SK-N-SH (cell line): ENCODE measurements around the gene SPRYD3. TPM values are rescaled to one million over a fixed set of nuclear protein-coding genes. Genes with fewer than 3 reads are reported as not detected.

Experiments used
- CTCF ChIA-PET: fragments of 300-600, 350-600 bp; formaldehyde crosslinking; extraction: SDS; loops from one replicate; lab custom pipeline; 2021; lab: Yijun Ruan, JAX
- POLR2A ChIA-PET: fragments of 350-600 bp; sonication (Branson Sonifier 250); formaldehyde crosslinking; extraction: SDS; loops from one replicate; lab custom pipeline; 2020; ENCODE audit warnings: antibody characterized with exemption, inconsistent platforms; lab: Yijun Ruan, JAX
- DNase-seq: peaks from one replicate; pipeline ENCODE4 v3.0.0; 2012
- H2AFZ ChIP-seq: fragments of 200-600 bp; sonication (generic); 2 replicates; pipeline ENCODE4 v1.8.1; 2016; ENCODE audit warnings: antibody characterized with exemption, mild to moderate bottlenecking, low read depth
- H3F3A ChIP-seq: fragments of 200-600 bp; sonication (generic); replicated peaks from 2 replicates; pipeline ENCODE3; 2016; ENCODE audit warnings: antibody characterized with exemption, mild to moderate bottlenecking; ENCODE audit not compliant: insufficient read depth
- H3K27ac ChIP-seq, 2 experiments: fragments of 200-500 bp in 1 of 2; fragments of 200-600 bp in 1 of 2; sonication (Bioruptor generic) in 1 of 2; sonication (generic), shearing (Covaris generic) in 1 of 2; 2 replicates each; pipeline versions ENCODE4 v1.5.1 to v1.6.1; 2014 to 2016; ENCODE audit warnings: low read depth in 2 of 2, inconsistent platforms in 1 of 2, low read length in 1 of 2, mild to moderate bottlenecking in 1 of 2, mixed read lengths in 1 of 2
- H3K27me3 ChIP-seq: fragments of 200-600 bp; sonication (generic), shearing (Covaris generic); 2 replicates; pipeline ENCODE4 v1.6.1; 2016; ENCODE audit warnings: mixed run types; ENCODE audit not compliant: insufficient read depth
- H3K36me3 ChIP-seq, 2 experiments: fragments of 200-500 bp in 1 of 2; fragments of 200-600 bp in 1 of 2; sonication (Bioruptor generic) in 1 of 2; sonication (generic) in 1 of 2; replicated peaks in 1 of 2; 2 replicates each; pipeline versions ENCODE3 to v1.5.1; 2014 to 2016; ENCODE audit warnings: low read length in 1 of 2, mild to moderate bottlenecking in 1 of 2; ENCODE audit not compliant: insufficient read depth in 2 of 2, control insufficient read depth in 1 of 2
- H3K4me1 ChIP-seq, 2 experiments: fragments of 200-500 bp in 1 of 2; fragments of 200-600 bp in 1 of 2; sonication (Bioruptor generic) in 1 of 2; sonication (generic), shearing (Covaris generic) in 1 of 2; 2 replicates each; pipeline versions ENCODE4 v1.5.1 to v1.6.1; 2014 to 2016; ENCODE audit warnings: low read depth in 1 of 2, low read length in 1 of 2, mixed run types in 1 of 2; ENCODE audit not compliant: insufficient read depth in 2 of 2, control insufficient read depth in 1 of 2
- H3K4me2 ChIP-seq: fragments of 200-600 bp; sonication (generic), shearing (Covaris generic); 2 replicates; pipeline ENCODE4 v1.6.1; 2017; ENCODE audit warnings: mixed run types
- H3K4me3 ChIP-seq, 2 experiments: fragments of 200-500 bp in 1 of 2; fragments of 200-600 bp in 1 of 2; sonication (Bioruptor generic) in 1 of 2; sonication (generic), shearing (Covaris generic) in 1 of 2; 2 replicates each; pipeline versions ENCODE4 v1.5.1 to v1.8.1; 2014 to 2016; ENCODE audit warnings: low read depth in 2 of 2, inconsistent platforms in 1 of 2, low read length in 1 of 2, mild to moderate bottlenecking in 1 of 2, mixed read lengths in 1 of 2, moderate library complexity in 1 of 2
- H3K79me2 ChIP-seq: fragments of 200-600 bp; sonication (generic); 2 replicates; pipeline ENCODE4 v1.8.1; 2017; ENCODE audit warnings: mild to moderate bottlenecking; ENCODE audit not compliant: insufficient read depth
- H3K9ac ChIP-seq: fragments of 200-600 bp; sonication (generic); 2 replicates; pipeline ENCODE4 v1.6.1; 2017; ENCODE audit warnings: mixed run types
- H3K9me2 ChIP-seq: fragments of 200-600 bp; sonication (generic); 2 replicates; pipeline ENCODE4 v1.6.1; 2017; ENCODE audit warnings: mixed run types
- H3K9me3 ChIP-seq: fragments of 200-600 bp; sonication (generic); 2 replicates; pipeline ENCODE4 v1.6.1; 2017; ENCODE audit warnings: mixed run types, mild to moderate bottlenecking, moderate library complexity
- H4K20me1 ChIP-seq: fragments of 200-600 bp; sonication (generic); 2 replicates; pipeline ENCODE4 v1.6.1; 2017; ENCODE audit warnings: mild to moderate bottlenecking, mixed run types; ENCODE audit not compliant: insufficient read depth
- EP300 ChIP-seq, 2 experiments: IDR thresholded peaks; 2 replicates each; pipeline versions ENCODE4 v1.4.0 to v1.6.1; 2012; ENCODE audit warnings: borderline replicate concordance in 1 of 2, low read depth in 1 of 2, low read length in 1 of 2
- FOXJ3 ChIP-seq: sonication (generic); formaldehyde crosslinking; IDR thresholded peaks from 2 replicates; pipeline ENCODE4 v1.5.1; 2020; ENCODE audit warnings: mild to moderate bottlenecking, missing genetic modification reagents
- FOXM1 ChIP-seq: IDR thresholded peaks from 2 replicates; pipeline ENCODE4 v1.4.0; 2012; ENCODE audit warnings: low read depth, mild to moderate bottlenecking
- GABPA ChIP-seq: IDR thresholded peaks from 2 replicates; pipeline ENCODE4 v1.4.0; 2012; ENCODE audit warnings: low read depth, mild to moderate bottlenecking
- JUND ChIP-seq: IDR thresholded peaks from 2 replicates; pipeline ENCODE4 v1.4.0; 2012
- MXI1 ChIP-seq: IDR thresholded peaks from 2 replicates; pipeline ENCODE4 v1.6.1; 2012; ENCODE audit warnings: mild to moderate bottlenecking, low read depth, low read length, improper control_type of control experiment
- NFIC ChIP-seq: IDR thresholded peaks from 2 replicates; pipeline ENCODE4 v1.4.0; 2012; ENCODE audit warnings: borderline replicate concordance
- NRF1 ChIP-seq: IDR thresholded peaks from 2 replicates; pipeline ENCODE4 v1.6.1; 2012; ENCODE audit warnings: low read depth, mild to moderate bottlenecking, low read length
- POLR2AphosphoS5 ChIP-seq: IDR thresholded peaks from 2 replicates; pipeline ENCODE4 v1.6.1; 2012; ENCODE audit warnings: low read depth, low read length
- RAD21 ChIP-seq: IDR thresholded peaks from 2 replicates; pipeline ENCODE4 v1.6.1; 2012; ENCODE audit warnings: mild to moderate bottlenecking, low read length
- RCOR1 ChIP-seq: fragments of 150-350 bp; IDR thresholded peaks from 2 replicates; pipeline ENCODE4 v1.6.1; 2017; ENCODE audit warnings: antibody characterized with exemption, low read length
- RFX5 ChIP-seq: IDR thresholded peaks from 2 replicates; pipeline ENCODE4 v1.6.1; 2012; ENCODE audit warnings: mild to moderate bottlenecking, improper control_type of control experiment, low read length
- SIN3A ChIP-seq: IDR thresholded peaks from 2 replicates; pipeline ENCODE4 v1.6.1; 2012; ENCODE audit warnings: low read depth, mild to moderate bottlenecking, low read length, moderate library complexity, borderline replicate concordance
- TEAD4 ChIP-seq: IDR thresholded peaks from 2 replicates; pipeline ENCODE4 v1.4.0; 2012; ENCODE audit warnings: mild to moderate bottlenecking, borderline replicate concordance; ENCODE audit not compliant: insufficient read depth
- YY1 ChIP-seq: IDR thresholded peaks from 2 replicates; pipeline ENCODE4 v1.4.0; 2012; ENCODE audit warnings: low read depth, mild to moderate bottlenecking
- WGBS: methylation state at CpG from one replicate; pipeline ENCODE4 v1.1.6; 2017; ENCODE audit warnings: low lambda C conversion rate; 5-methylcytosine and 5-hydroxymethylcytosine counted together
- polyA plus RNA-seq, 3 experiments: library from polyadenylated mRNA; depleted of rRNA; stranded (reverse); fragments of >200 nt; gene quantifications; 2 replicates each; pipeline ENCODE4 v1.2.3, GENCODE V29; 2012
- TF ChIP-seq, protein P1 (sequence below): fragments of 150-350 bp; IDR thresholded peaks from 2 replicates; pipeline ENCODE4 v1.6.1; 2016; ENCODE audit warnings: mild to moderate bottlenecking, low read depth, low read length
- TF ChIP-seq, protein P2 (sequence below): fragments of 150-350 bp; IDR thresholded peaks from 2 replicates; pipeline ENCODE4 v1.6.1; 2017; ENCODE audit warnings: antibody characterized with exemption, low read length, low read depth, borderline replicate concordance
- TF ChIP-seq, protein P3 (sequence below): IDR thresholded peaks from 2 replicates; pipeline ENCODE4 v1.4.0; 2012; ENCODE audit warnings: low read depth, borderline replicate concordance
- TF ChIP-seq, protein P4 (sequence below): IDR thresholded peaks from 2 replicates; pipeline ENCODE4 v1.4.0; 2012; ENCODE audit warnings: low read depth
- TF ChIP-seq, protein P5 (sequence below): IDR thresholded peaks from 2 replicates; pipeline ENCODE4 v1.4.0; 2012; ENCODE audit warnings: low read depth, borderline replicate concordance

Gene SPRYD3
- polyA plus RNA-seq, 1 of the 3 experiments (the other 2 are of a cell fraction), result 20.3 TPM

DNA sequence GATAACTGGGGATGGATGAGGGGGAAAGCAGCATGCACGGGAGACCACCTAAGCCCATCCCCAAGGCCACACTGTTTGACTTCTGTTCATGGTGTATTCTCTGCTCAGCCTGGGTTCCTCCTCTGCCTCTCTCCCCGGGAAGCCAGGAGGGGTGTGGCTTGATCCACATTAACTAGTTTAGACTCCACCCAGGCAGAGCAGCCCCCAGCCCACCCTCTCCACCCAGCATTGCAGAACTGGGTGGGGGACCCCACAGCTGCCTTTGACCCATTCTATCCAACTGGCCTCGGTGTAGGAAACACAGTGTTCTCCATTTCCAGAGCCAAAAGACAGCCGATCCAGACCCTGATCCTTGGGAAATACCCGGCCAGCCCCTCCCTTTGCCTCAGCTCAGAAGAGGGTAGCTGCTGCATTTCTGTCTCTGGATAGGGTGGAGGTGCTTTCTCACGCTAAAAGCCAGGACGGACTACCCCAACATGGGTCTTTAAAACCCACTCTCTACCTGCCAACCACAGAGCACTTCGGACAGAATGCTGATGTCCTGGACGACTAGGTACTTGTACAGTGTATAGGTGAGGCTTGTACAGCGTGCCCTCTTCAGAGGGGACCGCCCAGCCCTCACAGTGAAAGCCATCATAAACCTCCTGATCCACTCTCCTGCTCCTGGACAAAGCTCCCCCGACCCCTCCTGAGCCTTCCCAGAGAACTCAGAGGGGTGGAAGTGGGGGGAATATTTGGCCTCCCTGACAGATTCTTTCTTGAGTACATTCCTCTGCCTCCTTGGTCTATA is 9.4 kb downstream of the SPRYD3 start:
- peaks cover 28 to 39% of the 10 kb centered on the region in 2 experiments for H3K4me1 ChIP-seq
- POLR2A ChIA-PET, result interaction anchor here (1.2 to 2.1 kb wide), 2 partner anchors 10 to 12 kb away, joined by 3 to 5 read pairs; partner anchors contain the start of gene SPRYD3
- peaks cover 7 to 9% of the 10 kb centered on the region in 2 experiments for H3K36me3 ChIP-seq

DNA sequence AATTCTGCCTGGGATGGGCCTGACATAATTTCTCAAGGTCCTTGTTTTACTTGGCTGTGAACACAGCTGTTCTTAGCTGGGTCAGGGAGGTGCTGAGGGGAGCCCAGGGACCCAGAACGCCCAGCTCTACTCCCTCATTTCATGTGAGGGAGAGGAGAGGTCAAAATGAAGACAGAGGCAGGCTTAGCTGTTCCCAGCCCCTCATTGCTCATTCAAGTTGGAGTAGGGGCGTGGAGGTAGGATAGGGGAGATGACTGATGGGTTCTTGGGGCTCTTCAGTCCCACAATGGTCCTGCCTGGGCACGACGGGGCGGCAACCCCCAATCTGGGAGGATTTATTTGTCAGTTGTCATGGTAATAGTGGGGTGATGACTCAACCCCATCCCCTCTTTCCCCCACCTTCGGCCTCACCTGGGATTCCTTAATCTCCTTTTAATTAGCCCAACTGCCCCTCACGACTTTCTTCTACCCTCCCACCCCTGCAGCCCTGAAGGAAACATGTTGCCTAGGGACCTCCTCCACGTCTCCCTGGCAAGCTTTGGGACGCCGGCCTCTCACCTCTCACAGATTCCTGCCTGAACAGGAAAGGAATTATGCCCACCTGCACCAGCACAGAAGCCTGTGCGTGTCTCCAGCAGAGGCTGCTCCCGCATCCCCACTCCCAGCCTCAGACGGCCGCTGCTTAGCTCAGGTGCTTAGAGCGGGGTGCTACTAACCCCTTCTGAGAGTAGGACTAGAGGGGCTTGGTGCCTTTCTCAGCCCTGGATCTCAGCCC is 10.2 kb downstream of the SPRYD3 start:
- H3K27me3 ChIP-seq, result no peaks in the 10 kb centered on the region
- peaks cover 31% of the 10 kb centered on the region for H3F3A ChIP-seq
- no peak overlapping the region for H3K4me2 ChIP-seq
- no peaks in the 10 kb centered on the region for H4K20me1 ChIP-seq
- no peak for DNase-seq
- H3K9me2 ChIP-seq, result no peaks in the 10 kb centered on the region
- ChIA-PET POLR2A (interaction anchor here (1.2 to 2.1 kb wide), 3 partner anchors 11 to 15 kb away, joined by 3 to 5 read pairs (median 4); partner anchors contain the start of gene SPRYD3), CTCF (interaction anchor here (0.5 to 14.5 kb wide), 7 partner anchors 10 to 143 kb away, joined by 3 to 385 read pairs (median 3); partner anchors contain the start of genes IGFBP6, SOAT2, SPRYD3 and TNS2)
- no peak overlapping the region for H3K9ac ChIP-seq
- H3K27ac ChIP-seq, result peak overlapping the region in 1 of 2 experiments; percentile 37; a peak in 1 of 4 replicates
- peaks cover 3 to 8% of the 10 kb centered on the region in 2 experiments for H3K36me3 ChIP-seq
- no peak overlapping the region for H3K4me3 ChIP-seq
- H3K9me3 ChIP-seq, result no peaks in the 10 kb centered on the region
- H3K79me2 ChIP-seq, result 0 out of 2 replicates have a peak, but pooled peaks cover 6% of the 10 kb centered on the region
- H2AFZ ChIP-seq, result no peak overlapping the region
- 93% methylated on average over 15 of the region's 15 CpGs for WGBS
- peaks cover 28 to 39% of the 10 kb centered on the region in 2 experiments for H3K4me1 ChIP-seq
- TF ChIP-seq, protein P1, sequence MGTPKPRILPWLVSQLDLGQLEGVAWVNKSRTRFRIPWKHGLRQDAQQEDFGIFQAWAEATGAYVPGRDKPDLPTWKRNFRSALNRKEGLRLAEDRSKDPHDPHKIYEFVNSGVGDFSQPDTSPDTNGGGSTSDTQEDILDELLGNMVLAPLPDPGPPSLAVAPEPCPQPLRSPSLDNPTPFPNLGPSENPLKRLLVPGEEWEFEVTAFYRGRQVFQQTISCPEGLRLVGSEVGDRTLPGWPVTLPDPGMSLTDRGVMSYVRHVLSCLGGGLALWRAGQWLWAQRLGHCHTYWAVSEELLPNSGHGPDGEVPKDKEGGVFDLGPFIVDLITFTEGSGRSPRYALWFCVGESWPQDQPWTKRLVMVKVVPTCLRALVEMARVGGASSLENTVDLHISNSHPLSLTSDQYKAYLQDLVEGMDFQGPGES, result no peak
- TF ChIP-seq SIN3A, result no peak
- TF ChIP-seq, protein P2, sequence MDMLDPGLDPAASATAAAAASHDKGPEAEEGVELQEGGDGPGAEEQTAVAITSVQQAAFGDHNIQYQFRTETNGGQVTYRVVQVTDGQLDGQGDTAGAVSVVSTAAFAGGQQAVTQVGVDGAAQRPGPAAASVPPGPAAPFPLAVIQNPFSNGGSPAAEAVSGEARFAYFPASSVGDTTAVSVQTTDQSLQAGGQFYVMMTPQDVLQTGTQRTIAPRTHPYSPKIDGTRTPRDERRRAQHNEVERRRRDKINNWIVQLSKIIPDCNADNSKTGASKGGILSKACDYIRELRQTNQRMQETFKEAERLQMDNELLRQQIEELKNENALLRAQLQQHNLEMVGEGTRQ, result no peak
- TF ChIP-seq FOXJ3 (CRISPR knock-in tag), result no peak
- no peak for TF ChIP-seq JUND
- TF ChIP-seq YY1, result no peak
- TF ChIP-seq, protein P3, sequence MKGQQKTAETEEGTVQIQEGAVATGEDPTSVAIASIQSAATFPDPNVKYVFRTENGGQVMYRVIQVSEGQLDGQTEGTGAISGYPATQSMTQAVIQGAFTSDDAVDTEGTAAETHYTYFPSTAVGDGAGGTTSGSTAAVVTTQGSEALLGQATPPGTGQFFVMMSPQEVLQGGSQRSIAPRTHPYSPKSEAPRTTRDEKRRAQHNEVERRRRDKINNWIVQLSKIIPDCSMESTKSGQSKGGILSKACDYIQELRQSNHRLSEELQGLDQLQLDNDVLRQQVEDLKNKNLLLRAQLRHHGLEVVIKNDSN, result no peak
- no peak for TF ChIP-seq POLR2AphosphoS5
- TF ChIP-seq GABPA, result no peak
- TF ChIP-seq TEAD4, result no peak
- TF ChIP-seq, protein P4, sequence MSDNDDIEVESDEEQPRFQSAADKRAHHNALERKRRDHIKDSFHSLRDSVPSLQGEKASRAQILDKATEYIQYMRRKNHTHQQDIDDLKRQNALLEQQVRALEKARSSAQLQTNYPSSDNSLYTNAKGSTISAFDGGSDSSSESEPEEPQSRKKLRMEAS, result no peak
- no peak for TF ChIP-seq NRF1
- TF ChIP-seq MXI1, result no peak

More for the DNA sequence above, 9.4 kb downstream of the SPRYD3 start:
- Histone ChIP-seq H3K4me3 (no peak overlapping the region), H3K27ac (no peak overlapping the region), H3K4me2 (no peak overlapping the region)
- TF ChIP-seq RFX5 (no peak), NFIC (no peak), RCOR1 (no peak), FOXM1 (no peak), JUND (no peak), EP300 (IDR thresholded peaks at IDR 0.05; ENCODE audit: borderline replicate concordance in 1 of 2, low read depth in 1 of 2, low read length in 1 of 2) (no peak), RAD21 (no peak)
- TF ChIP-seq, protein P5, sequence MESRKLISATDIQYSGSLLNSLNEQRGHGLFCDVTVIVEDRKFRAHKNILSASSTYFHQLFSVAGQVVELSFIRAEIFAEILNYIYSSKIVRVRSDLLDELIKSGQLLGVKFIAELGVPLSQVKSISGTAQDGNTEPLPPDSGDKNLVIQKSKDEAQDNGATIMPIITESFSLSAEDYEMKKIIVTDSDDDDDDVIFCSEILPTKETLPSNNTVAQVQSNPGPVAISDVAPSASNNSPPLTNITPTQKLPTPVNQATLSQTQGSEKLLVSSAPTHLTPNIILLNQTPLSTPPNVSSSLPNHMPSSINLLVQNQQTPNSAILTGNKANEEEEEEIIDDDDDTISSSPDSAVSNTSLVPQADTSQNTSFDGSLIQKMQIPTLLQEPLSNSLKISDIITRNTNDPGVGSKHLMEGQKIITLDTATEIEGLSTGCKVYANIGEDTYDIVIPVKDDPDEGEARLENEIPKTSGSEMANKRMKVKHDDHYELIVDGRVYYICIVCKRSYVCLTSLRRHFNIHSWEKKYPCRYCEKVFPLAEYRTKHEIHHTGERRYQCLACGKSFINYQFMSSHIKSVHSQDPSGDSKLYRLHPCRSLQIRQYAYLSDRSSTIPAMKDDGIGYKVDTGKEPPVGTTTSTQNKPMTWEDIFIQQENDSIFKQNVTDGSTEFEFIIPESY, result no peak
- TF ChIP-seq, protein P4, result no peak
- TF ChIP-seq, all 33 proteins: peak for 0
- no peaks in the 10 kb centered on the region for H3K27me3 ChIP-seq
- H3K9me3 ChIP-seq, result no peaks in the 10 kb centered on the region
- no peaks in the 10 kb centered on the region for H4K20me1 ChIP-seq
- WGBS, result 89% methylated on average over 7 of the region's 12 CpGs
- H3K9me2 ChIP-seq, result no peaks in the 10 kb centered on the region
- no peak overlapping the region for H2AFZ ChIP-seq
- DNase-seq, result no peak
- H3F3A ChIP-seq, result peaks cover 27% of the 10 kb centered on the region
- CTCF ChIA-PET, result interaction anchor here (0.5 to 14.5 kb wide), 7 partner anchors 9 to 144 kb away, joined by 3 to 385 read pairs (median 37); partner anchors contain the start of genes IGFBP6, SOAT2, SPRYD3 and TNS2
- 0 out of 2 replicates have a peak, but pooled peaks cover 6% of the 10 kb centered on the region for H3K79me2 ChIP-seq
- H3K9ac ChIP-seq, result no peak overlapping the region
